ENCODE data around the gene GNG8. TPM values are rescaled to one million over a fixed set of nuclear protein-coding genes. Genes with fewer than 3 reads are reported as not detected.

Gene GNG8
- total and polyA plus RNA-seq, 9 of the 15 experiments (the other 6 are each of a cell fraction or from before 2014, with no cell fraction given) = 1.3 TPM; not detected in 8

DNA sequence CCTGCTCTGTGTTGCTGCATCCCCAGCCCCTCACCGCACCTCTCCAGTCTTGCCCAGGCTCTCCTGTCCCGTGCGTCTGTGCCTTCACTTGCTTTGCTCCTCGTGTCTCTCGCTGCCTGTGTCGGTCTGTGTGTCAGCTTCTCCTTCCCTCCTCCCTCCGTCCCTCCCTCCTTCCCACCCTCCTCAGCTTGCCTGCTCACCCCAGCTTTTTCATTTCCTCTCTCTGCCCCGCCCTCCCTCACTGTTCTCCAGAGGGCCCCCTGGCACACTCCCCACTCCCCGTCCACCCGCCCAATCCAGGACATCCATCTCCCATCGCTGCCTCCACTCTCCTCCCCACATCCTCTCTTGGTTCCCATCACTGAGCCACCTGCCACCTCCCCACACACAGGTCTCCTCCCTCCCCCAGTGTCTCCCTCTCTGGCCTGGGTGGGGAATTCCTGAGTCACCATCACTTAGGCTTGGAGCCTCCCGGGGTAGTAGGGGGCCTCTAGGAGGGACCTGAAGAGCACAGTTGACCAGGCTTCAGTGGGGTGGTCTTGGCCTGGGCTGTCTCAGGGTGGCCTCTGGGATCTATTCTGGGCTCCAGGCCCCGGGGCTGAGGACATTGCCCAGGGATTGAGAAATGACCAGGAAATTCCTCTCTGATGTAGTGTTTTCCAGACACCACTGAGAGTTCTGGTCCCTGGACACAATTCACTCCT is 10.9 kb downstream of the GNG8 start, which contains the start of gene PTGIR (continued):
- TF ChIP-seq ZBTB7A (IDR thresholded peaks at IDR 0.05; ENCODE audit: borderline replicate concordance, control insufficient read depth, low read depth, low read length) = peak; percentile 44; the same call in 1 of the 2 replicates
- TF ChIP-seq KAT8 (IDR thresholded peaks at IDR 0.05; ENCODE audit: low read depth) = no peak
- no peak for TF ChIP-seq SMARCB1 (IDR thresholded peaks at IDR 0.05; ENCODE audit: insufficient read length, low read depth)
- no peak for TF ChIP-seq STAG1 (CRISPR knock-in tag; IDR thresholded peaks at IDR 0.05; ENCODE audit: borderline replicate concordance)
- no peak for TF ChIP-seq ZNF232 (CRISPR knock-in tag; IDR thresholded peaks at IDR 0.05)
- peak; percentile 47; the same call in 1 of the 2 replicates for TF ChIP-seq HDAC2 (IDR thresholded peaks at IDR 0.05)
- TF ChIP-seq TAF7 (tag; IDR thresholded peaks at IDR 0.05) = no peak
- TF ChIP-seq GATAD2A (IDR thresholded peaks at IDR 0.05) = peak; percentile 82
- 0 out of 6 replicates have a peak, but pooled peaks of 1 of the 3 experiments have one; percentile 9 for TF ChIP-seq CTCF (IDR thresholded peaks at IDR 0.05 in 2 of 3, conservative IDR thresholded peaks at IDR 0.05 in 1 of 3; ENCODE audit: insufficient read depth in 2 of 3, low read depth in 1 of 3, low read length in 3 of 3)
- peak; percentile 65; the same call in 1 of the 2 replicates for TF ChIP-seq SMARCA4 (IDR thresholded peaks at IDR 0.05)
- no peak for TF ChIP-seq ZNF740 (CRISPR knock-in tag; IDR thresholded peaks at IDR 0.05)
- no peak for TF ChIP-seq ZNF740 (tag; IDR thresholded peaks at IDR 0.05)

Data from K562 (cell line).